K562 (cell line): ENCODE results near the gene ATXN7L1. TPM values are rescaled to one million over a fixed set of nuclear protein-coding genes. Genes with fewer than 3 reads are reported as not detected.
A peak's percentile ranks its signal among the peaks of the same experiment; 100 is the strongest.

Experiments
- ATAC-seq: fragments of 200-7000 bp; cut with Tn5 transposase; 3 replicates; pipeline ENCODE4 v1.9.1; 2020; ENCODE audit warnings: moderate library complexity
- Bru-seq: library from RNA; stranded (reverse); fragments of 400-500 nt; gene quantifications from one replicate; lab custom pipeline; 2021; lab: Mats Ljungman, UMichigan
- BruChase-seq, 2 experiments: library from RNA; stranded (reverse); fragments of 400-500 nt; gene quantifications; one replicate each; lab custom pipeline; 2021; lab: Mats Ljungman, UMichigan
- BruUV-seq: library from RNA; stranded (reverse); fragments of 400-500 nt; replicated peaks from 2 replicates; lab custom pipeline; 2021; lab: Mats Ljungman, UMichigan
- CTCF ChIA-PET: fragments of 300-600 bp; formaldehyde crosslinking; extraction: SDS; loops from one replicate; lab custom pipeline; 2021; ENCODE audit warnings: low intra/inter-chr PET ratio; lab: Yijun Ruan, JAX
- POLR2A ChIA-PET: fragments of 300-600, 350-650 bp; sonication (Branson Sonifier 250); formaldehyde crosslinking; extraction: SDS; loops from one replicate; lab custom pipeline; 2021; ENCODE audit warnings: antibody characterized with exemption, inconsistent platforms; lab: Yijun Ruan, JAX
- DNase-seq, 4 experiments: peaks; one replicate each; pipeline versions ENCODE4 v3.0.0 to v3.0.0-alpha.2; 2011 to 2018; ENCODE audit warnings: low spot score in 3 of 4, mixed read lengths in 3 of 4; ENCODE audit errors: extremely low read depth in 1 of 4
- FAIRE-seq: peaks from 2 replicates; lab custom pipeline; 2011; peaks lifted over from hg19 to GRCh38; lab: Jason Lieb, UNC
- H2AFZ ChIP-seq: 2 replicates; pipeline ENCODE4 v1.6.0; 2011; ENCODE audit warnings: low read depth, low read length, control low read depth, inconsistent platforms
- H3K27ac ChIP-seq: fragments of 200-600 bp; 3 replicates; pipeline ENCODE4 v1.8.0; 2011; ENCODE audit warnings: low read depth, mild to moderate bottlenecking, control low read depth, inconsistent platforms, low read length, moderate library complexity, mixed read lengths; ENCODE audit errors: extremely low read depth
- H3K27me3 ChIP-seq, 2 experiments: fragments of 300-600 bp in 1 of 2; 2 replicates in 1 of 2; 3 replicates in 1 of 2; pipeline versions ENCODE4 v1.6.0 to v1.8.0; 2011; ENCODE audit warnings: inconsistent platforms in 2 of 2, low read length in 2 of 2, mild to moderate bottlenecking in 1 of 2, mixed read lengths in 1 of 2, moderate library complexity in 1 of 2; ENCODE audit not compliant: control insufficient read depth in 2 of 2, insufficient read depth in 2 of 2
- H3K36me3 ChIP-seq: fragments of 300-600 bp; 3 replicates; pipeline ENCODE4 v1.8.0; 2011; ENCODE audit warnings: mild to moderate bottlenecking, low read length, inconsistent platforms; ENCODE audit not compliant: control insufficient read depth, insufficient read depth
- H3K4me1 ChIP-seq, 2 experiments: fragments of 200-600 bp in 1 of 2; replicated peaks in 1 of 2; 2 replicates in 1 of 2; 3 replicates in 1 of 2; pipeline versions ENCODE4 v1.5.1 to v1.8.0; 2011; ENCODE audit warnings: inconsistent platforms in 2 of 2, low read length in 2 of 2, mild to moderate bottlenecking in 1 of 2, mixed read lengths in 1 of 2, moderate library complexity in 1 of 2; ENCODE audit not compliant: control insufficient read depth in 2 of 2, insufficient read depth in 2 of 2
- H3K4me2 ChIP-seq: 2 replicates; pipeline ENCODE4 v1.6.1; 2011; ENCODE audit warnings: low read length, control low read depth, inconsistent platforms, mixed read lengths; ENCODE audit not compliant: insufficient read depth
- H3K4me3 ChIP-seq: fragments of 200-600 bp; sonication (generic), shearing (Covaris generic); 2 replicates; pipeline ENCODE4 v1.5.1; 2016; ENCODE audit warnings: control low read depth, inconsistent platforms
- H3K79me2 ChIP-seq: fragments of 200-600 bp; 3 replicates; pipeline ENCODE4 v1.8.0; 2011; ENCODE audit warnings: low read length, inconsistent platforms; ENCODE audit not compliant: control insufficient read depth, insufficient read depth
- H3K9ac ChIP-seq, 2 experiments: 2 replicates each; pipeline versions ENCODE4 v1.6.0 to v1.6.1; 2011; ENCODE audit warnings: low read depth in 2 of 2, low read length in 2 of 2, control low read depth in 1 of 2, inconsistent platforms in 1 of 2, mild to moderate bottlenecking in 1 of 2, mixed read lengths in 1 of 2; ENCODE audit not compliant: insufficient read depth in 1 of 2
- H3K9me1 ChIP-seq: one replicate; pipeline ENCODE4 v1.6.0; 2011; ENCODE audit warnings: inconsistent platforms, mild to moderate bottlenecking, low read length, moderate library complexity; ENCODE audit not compliant: control insufficient read depth, insufficient read depth
- H3K9me3 ChIP-seq: replicated peaks from 2 replicates; pipeline ENCODE4 v1.5.1; 2011; ENCODE audit warnings: low read depth, low read length, inconsistent platforms; ENCODE audit not compliant: control insufficient read depth, insufficient read depth
- H4K20me1 ChIP-seq: replicated peaks from 2 replicates; pipeline ENCODE4 v1.6.1; 2011; ENCODE audit warnings: low read length, inconsistent platforms, mixed read lengths; ENCODE audit not compliant: control insufficient read depth, insufficient read depth
- CREM ChIP-seq: IDR thresholded peaks from 2 replicates; pipeline ENCODE4 v1.6.1; 2014; ENCODE audit warnings: antibody characterized with exemption, low read depth
- KDM5B ChIP-seq: fragments of 200-600 bp; sonication (generic); IDR thresholded peaks from 2 replicates; pipeline ENCODE4 v1.6.1; 2012; ENCODE audit warnings: low read depth, mild to moderate bottlenecking, moderate library complexity, low read length, control low read depth, inconsistent platforms; ENCODE audit not compliant: insufficient replicate concordance
- KLF10 ChIP-seq: fragments of 250-450 bp; sonication (Bioruptor Pico); IDR thresholded peaks from 2 replicates; pipeline ENCODE4 v1.6.1; 2021; ENCODE audit warnings: matching md5 sums
- SMAD2 ChIP-seq: fragments of 150-350 bp; IDR thresholded peaks from 2 replicates; pipeline ENCODE4 v1.6.1; 2014; ENCODE audit warnings: low read depth, mild to moderate bottlenecking, low read length
- STAT5B ChIP-seq: fragments of 250-450 bp; sonication (Bioruptor Pico); IDR thresholded peaks from 2 replicates; pipeline ENCODE4 v1.8.0; 2021; ENCODE audit warnings: mild to moderate bottlenecking, inconsistent platforms
- WGBS: fragments of 100-300 bp; shearing (Covaris generic); methylation state at CpG from one replicate; pipeline ENCODE4 v1.1.6; 2016; ENCODE audit warnings: low coverage, mixed read lengths; ENCODE audit not compliant: insufficient coverage; ENCODE audit errors: missing lambda C conversion rate; 5-methylcytosine and 5-hydroxymethylcytosine counted together
- in situ Hi-C: fragments of 300-500 bp; cut with MboI; formaldehyde crosslinking; loops from 4 replicates; pipeline ENCODE4 v1.15.0; 2018; ENCODE audit warnings: inconsistent platforms, mixed read lengths
- intact Hi-C: fragments of 100-400 bp; cut with micrococcal nuclease; formaldehyde crosslinking; loops from 2 replicates; pipeline ENCODE4 v1.14.2; 2022
- long read RNA-seq, 3 experiments: library from polyadenylated mRNA in 2 of 3; library from RNA in 1 of 3; unstranded in 2 of 3; stranded (forward) in 1 of 3; transcript quantifications; one replicate each; pipeline ENCODE4 v2.0.0, GENCODE V29; 2019 to 2022
- polyA minus RNA-seq, 3 experiments: library from RNA; depleted of rRNA, polyadenylated mRNA; stranded (reverse); fragments of >200 nt; gene quantifications; 2 replicates each; pipeline ENCODE4 v1.2.3, GENCODE V29; 2011
- polyA plus RNA-seq, 8 experiments: library from polyadenylated mRNA; depleted of rRNA in 4 of 8; stranded (reverse) in 5 of 8; unstranded in 3 of 8; fragments of >200 nt; fragmentation: Nextera tagmentation in 2 of 8; fragmentation: Illumina TruSeq in 1 of 8; extraction: Ambion mirVana in 2 of 8; extraction: Trizol in 1 of 8; gene quantifications; 2 replicates each; pipeline versions ENCODE4 v1.2.1 to v1.2.3, GENCODE V29; 2011 to 2014; ENCODE audit warnings: inconsistent platforms in 1 of 8, missing spikeins in 1 of 8
- total RNA-seq, 7 experiments: library from RNA; depleted of rRNA in 6 of 7; stranded (reverse); fragments of >200 nt in 6 of 7; fragmentation: Illumina TruSeq in 2 of 7; extraction: Trizol in 2 of 7; gene quantifications; 2 replicates each; pipeline versions ENCODE4 v1.2.1 to v1.2.3, GENCODE V29; 2011 to 2021; ENCODE audit warnings: low replicate concordance in 1 of 7
- TF ChIP-seq, protein P1 (sequence below): fragments of 250-450 bp; sonication (Bioruptor Pico); IDR thresholded peaks from 2 replicates; pipeline ENCODE4 v1.8.0; 2022; ENCODE audit warnings: inconsistent platforms, mild to moderate bottlenecking, moderate library complexity, borderline replicate concordance

The ATXN7L1 gene, protein sequence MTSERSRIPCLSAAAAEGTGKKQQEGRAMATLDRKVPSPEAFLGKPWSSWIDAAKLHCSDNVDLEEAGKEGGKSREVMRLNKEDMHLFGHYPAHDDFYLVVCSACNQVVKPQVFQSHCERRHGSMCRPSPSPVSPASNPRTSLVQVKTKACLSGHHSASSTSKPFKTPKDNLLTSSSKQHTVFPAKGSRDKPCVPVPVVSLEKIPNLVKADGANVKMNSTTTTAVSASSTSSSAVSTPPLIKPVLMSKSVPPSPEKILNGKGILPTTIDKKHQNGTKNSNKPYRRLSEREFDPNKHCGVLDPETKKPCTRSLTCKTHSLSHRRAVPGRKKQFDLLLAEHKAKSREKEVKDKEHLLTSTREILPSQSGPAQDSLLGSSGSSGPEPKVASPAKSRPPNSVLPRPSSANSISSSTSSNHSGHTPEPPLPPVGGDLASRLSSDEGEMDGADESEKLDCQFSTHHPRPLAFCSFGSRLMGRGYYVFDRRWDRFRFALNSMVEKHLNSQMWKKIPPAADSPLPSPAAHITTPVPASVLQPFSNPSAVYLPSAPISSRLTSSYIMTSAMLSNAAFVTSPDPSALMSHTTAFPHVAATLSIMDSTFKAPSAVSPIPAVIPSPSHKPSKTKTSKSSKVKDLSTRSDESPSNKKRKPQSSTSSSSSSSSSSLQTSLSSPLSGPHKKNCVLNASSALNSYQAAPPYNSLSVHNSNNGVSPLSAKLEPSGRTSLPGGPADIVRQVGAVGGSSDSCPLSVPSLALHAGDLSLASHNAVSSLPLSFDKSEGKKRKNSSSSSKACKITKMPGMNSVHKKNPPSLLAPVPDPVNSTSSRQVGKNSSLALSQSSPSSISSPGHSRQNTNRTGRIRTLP
- total RNA-seq (2011; cell fraction: chromatin; rRNA removed; ENCODE audit: low replicate concordance) = 33.1 and 33.6 TPM in 2 replicates
- 14.2 and 19.1 TPM in 2 replicates for total RNA-seq (2011; cell fraction: nucleolus; rRNA removed)
- 23.5 and 31.5 TPM in 2 replicates for total RNA-seq (2011; cell fraction: nucleoplasm; rRNA removed)
- total RNA-seq (2014; rRNA removed) (6.6 and 9.4 TPM in 2 replicates), total RNA-seq (2014; rRNA removed; fragmentation: Illumina TruSeq; extraction: Trizol) (10.3 and 11.9 TPM in 2 replicates), total RNA-seq (2015; rRNA removed; fragmentation: Illumina TruSeq; extraction: Trizol) (9.2 and 9.8 TPM in 2 replicates), total RNA-seq (2021) (8.9 and 11.2 TPM in 2 replicates), polyA plus RNA-seq (2011; rRNA removed) (6.2 and 10.7 TPM in 2 replicates), polyA plus RNA-seq (2014; fragmentation: Illumina TruSeq; extraction: Trizol) (6.6 and 7.3 TPM in 2 replicates), polyA plus RNA-seq (2014; fragmentation: Nextera tagmentation; extraction: Ambion mirVana) (10 to 100 TPM in 1 of 2 experiments, 1 to 10 TPM in 1; 9.5 to 10.7 TPM), polyA plus RNA-seq (2014; rRNA removed) (13.7 and 17.1 TPM in 2 replicates), polyA minus RNA-seq (2011; rRNA and poly(A)+ RNA removed) (7.9 and 8.8 TPM in 2 replicates), Bru-seq, nascent RNA (percentile 57 among the genes with signal in this experiment), BruChase-seq, experiment 1, labeled RNA remaining after a 2-hour chase (percentile 59 among the genes with signal in this experiment), BruChase-seq, experiment 2, labeled RNA remaining after a 6-hour chase (percentile 53 among the genes with signal in this experiment)
- 2.9 and 5.1 TPM in 2 replicates for polyA plus RNA-seq (2011; cell fraction: cytosol; rRNA removed)
- polyA plus RNA-seq (2011; cell fraction: nucleus; rRNA removed) = 6.9 and 8.4 TPM in 2 replicates
- 5.9 and 9.7 TPM in 2 replicates for polyA plus RNA-seq (2012)
- polyA minus RNA-seq (2011; cell fraction: cytosol; rRNA and poly(A)+ RNA removed) = 2.0 and 3.5 TPM in 2 replicates
- 12.4 and 12.9 TPM in 2 replicates for polyA minus RNA-seq (2011; cell fraction: nucleus; rRNA and poly(A)+ RNA removed)
- long read RNA-seq, experiment 1, partial matches to known transcripts = 2 of 14 reads
- long read RNA-seq, experiment 1, other reads (novel, unspliced or antisense) = 7 of 14 reads
- long read RNA-seq, experiment 2, partial matches to known transcripts = 0 of 3 reads
- long read RNA-seq, experiment 2, other reads (novel, unspliced or antisense) = 2 of 3 reads
- long read RNA-seq, experiment 3, transcript ATXN7L1-203 (3 exons, 410 nt) = major isoform, 8 of 9 reads
- long read RNA-seq, experiment 3, partial matches to known transcripts = 0 of 9 reads
- long read RNA-seq, experiment 3, other reads (novel, unspliced or antisense) = 0 of 9 reads

DNA sequence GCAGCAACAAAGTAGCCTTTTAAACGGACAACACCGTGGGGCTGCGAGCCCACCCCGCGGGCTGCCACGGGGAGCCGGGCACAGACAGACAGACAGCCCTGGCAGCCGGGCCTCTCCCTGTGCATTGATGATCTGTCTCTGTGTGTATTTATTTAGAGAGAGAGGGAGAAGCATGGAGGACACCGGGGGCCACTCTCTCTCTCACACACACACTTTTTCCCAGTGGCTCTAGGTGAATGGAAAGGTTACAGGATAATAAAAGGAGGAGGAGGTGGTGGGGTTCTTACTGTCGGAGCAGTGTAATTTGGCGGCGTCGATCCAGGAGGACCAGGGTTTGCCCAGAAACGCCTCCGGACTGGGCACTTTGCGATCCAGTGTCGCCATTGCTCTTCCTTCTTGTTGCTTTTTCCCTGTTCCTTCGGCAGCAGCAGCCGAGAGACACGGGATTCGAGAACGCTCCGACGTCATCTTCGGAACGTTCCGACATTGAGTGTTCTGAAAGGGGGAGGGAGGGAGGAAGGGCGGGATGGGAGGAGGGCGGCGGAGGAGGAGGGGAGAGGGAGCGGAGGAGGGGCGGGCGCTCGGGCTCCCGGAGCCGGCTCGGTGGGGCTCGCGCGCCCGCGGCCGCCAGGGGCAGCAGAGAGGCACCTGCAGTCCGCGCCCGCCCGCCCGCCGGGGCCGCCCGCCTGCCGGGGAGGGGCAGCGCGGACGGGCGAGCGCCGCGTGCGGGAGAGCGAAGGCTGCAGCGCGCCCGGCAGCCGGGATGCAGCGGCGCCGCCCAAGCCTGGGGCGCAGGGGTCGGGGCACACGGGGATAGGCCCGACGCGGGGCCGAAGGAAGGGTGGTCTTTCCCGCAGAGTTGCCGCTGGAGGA is at the start of gene ATXN7L1:
Gene ATXN7L1 (minus strand): TSS at position 509 of the 873 bp plus-strand sequence. CDS start 41 bp downstream, at position 468.
- Histone ChIP-seq H3K79me2 (peaks cover 4% of the 10 kb centered on the region; the same call in 2 of the 3 replicates), H3K9me3 (no peaks in the 10 kb centered on the region), H3K4me3 (peak within 1 kb of the TSS; percentile 57), H3K4me1 (peaks cover 7 to 14% of the 10 kb centered on the region in 2 experiments; a peak in 4 of 5 replicates), H3K27ac (peak within 1 kb of the TSS; percentile 87), H3K9ac (peak within 1 kb of the TSS; percentile 90 to 99), H3K36me3 (no peaks in the 10 kb centered on the region), H3K27me3 (peaks cover 26 to 29% of the 10 kb centered on the region in 2 experiments), H3K9me1 (no peaks in the 10 kb centered on the region), H2AFZ (peak within 1 kb of the TSS; percentile 99), H4K20me1 (no peaks in the 10 kb centered on the region), H3K4me2 (peak within 1 kb of the TSS; percentile 98)
- FAIRE-seq (peak; percentile 99), DNase-seq (peak; percentile 97 to 99 (median 99)), ATAC-seq (peak; percentile 95)
- intact Hi-C loops (loop anchor here (5.0 kb wide), 1 partner anchor 109 kb away; no protein-coding TSS in a partner anchor), in situ Hi-C loops (no loop called here)
- 2% methylated on average over 46 of the region's 77 CpGs for WGBS
- ChIA-PET POLR2A (interaction anchor here (1.2 kb wide), 1 partner anchor 22 kb away, joined by 3 read pairs; no protein-coding TSS in a partner anchor), CTCF (interaction anchor here (0.6 kb wide), 1 partner anchor 176 kb away, joined by 4 read pairs; no protein-coding TSS in a partner anchor)
- TSS peak; percentile 70 for BruUV-seq
- peak; percentile 81 for TF ChIP-seq KDM5B
- TF ChIP-seq SMAD2 = no peak
- peak; percentile 95 for TF ChIP-seq CREM
- no peak for TF ChIP-seq KLF10
- TF ChIP-seq, protein P1, sequence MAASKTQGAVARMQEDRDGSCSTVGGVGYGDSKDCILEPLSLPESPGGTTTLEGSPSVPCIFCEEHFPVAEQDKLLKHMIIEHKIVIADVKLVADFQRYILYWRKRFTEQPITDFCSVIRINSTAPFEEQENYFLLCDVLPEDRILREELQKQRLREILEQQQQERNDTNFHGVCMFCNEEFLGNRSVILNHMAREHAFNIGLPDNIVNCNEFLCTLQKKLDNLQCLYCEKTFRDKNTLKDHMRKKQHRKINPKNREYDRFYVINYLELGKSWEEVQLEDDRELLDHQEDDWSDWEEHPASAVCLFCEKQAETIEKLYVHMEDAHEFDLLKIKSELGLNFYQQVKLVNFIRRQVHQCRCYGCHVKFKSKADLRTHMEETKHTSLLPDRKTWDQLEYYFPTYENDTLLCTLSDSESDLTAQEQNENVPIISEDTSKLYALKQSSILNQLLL (CRISPR knock-in tag) = no peak
- TF ChIP-seq STAT5B (CRISPR knock-in tag) = no peak
